SK-N-SH treated with all-trans-retinoic acid at 6 μM for 48 hours (cell line): ENCODE results near the gene TMEM62.

Experiments
- ATAC-seq: fragments of 200-7000 bp; cut with Tn5 transposase; 3 replicates; pipeline ENCODE4 v1.9.1; 2020; ENCODE audit warnings: mild to moderate bottlenecking, moderate library complexity
- ARNTL ChIP-seq: fragments of 450-650 bp; formaldehyde crosslinking; IDR thresholded peaks from 2 replicates; pipeline ENCODE4 v1.5.0; 2020; ENCODE audit warnings: low read depth, mild to moderate bottlenecking, moderate library complexity, borderline replicate concordance
- CREB5 ChIP-seq: fragments of 250-450 bp; sonication (Bioruptor Pico); IDR thresholded peaks from 2 replicates; pipeline ENCODE4 v1.5.1; 2020; ENCODE audit warnings: low read depth, mild to moderate bottlenecking, moderate library complexity
- CSDC2 ChIP-seq: fragments of 250-450 bp; sonication (Bioruptor Pico); IDR thresholded peaks from 2 replicates; pipeline ENCODE4 v1.5.0; 2020; ENCODE audit warnings: mild to moderate bottlenecking, moderate library complexity
- ESRRG ChIP-seq: fragments of 250-450 bp; sonication (Bioruptor Pico); IDR thresholded peaks from 2 replicates; pipeline ENCODE4 v1.6.1; 2021; ENCODE audit warnings: mild to moderate bottlenecking
- GLIS3 ChIP-seq: fragments of 250-450 bp; sonication (Bioruptor Pico); IDR thresholded peaks from 2 replicates; pipeline ENCODE4 v1.5.0; 2020; ENCODE audit warnings: mild to moderate bottlenecking, moderate library complexity
- ISL1 ChIP-seq: fragments of 250-450 bp; sonication (Bioruptor Pico); IDR thresholded peaks from 2 replicates; pipeline ENCODE4 v2.1.2; 2022; ENCODE audit warnings: mild to moderate bottlenecking, moderate library complexity
- OSR1 ChIP-seq: fragments of 250-450 bp; sonication (Bioruptor Pico); IDR thresholded peaks from 2 replicates; pipeline ENCODE4 v1.8.0; 2022; ENCODE audit warnings: moderate library complexity, mild to moderate bottlenecking, inconsistent platforms
- PPARA ChIP-seq: fragments of 250-450 bp; sonication (Bioruptor Pico); IDR thresholded peaks from 2 replicates; pipeline ENCODE4 v1.5.0; 2020; ENCODE audit warnings: mild to moderate bottlenecking, borderline replicate concordance
- RARB ChIP-seq: fragments of 250-450 bp; sonication (Bioruptor Pico); IDR thresholded peaks from 2 replicates; pipeline ENCODE4 v1.8.0; 2021; ENCODE audit warnings: mild to moderate bottlenecking, moderate library complexity
- SNAI2 ChIP-seq: fragments of 250-450 bp; sonication (Bioruptor Pico); IDR thresholded peaks from 2 replicates; pipeline ENCODE4 v1.5.0; 2020; ENCODE audit warnings: mild to moderate bottlenecking, moderate library complexity
- TCF4 ChIP-seq: fragments of 250-450 bp; sonication (Bioruptor Pico); IDR thresholded peaks from 2 replicates; pipeline ENCODE4 v1.8.0; 2021; ENCODE audit warnings: mild to moderate bottlenecking, moderate library complexity, borderline replicate concordance
- TOX ChIP-seq: fragments of 250-450 bp; sonication (Bioruptor Pico); IDR thresholded peaks from 2 replicates; pipeline ENCODE4 v1.8.0; 2021; ENCODE audit warnings: mild to moderate bottlenecking, moderate library complexity, borderline replicate concordance
- TSHZ2 ChIP-seq: fragments of 250-450 bp; sonication (Bioruptor Pico); IDR thresholded peaks from 2 replicates; pipeline ENCODE4 v1.5.0; 2020; ENCODE audit warnings: mild to moderate bottlenecking, moderate library complexity
- ZC3H10 ChIP-seq: fragments of 250-450 bp; sonication (Bioruptor Pico); IDR thresholded peaks from 2 replicates; pipeline ENCODE4 v1.5.1; 2021; ENCODE audit warnings: mild to moderate bottlenecking, moderate library complexity
- ZFP3 ChIP-seq: fragments of 250-450 bp; sonication (Bioruptor Pico); IDR thresholded peaks from 2 replicates; pipeline ENCODE4 v1.5.0; 2020; ENCODE audit warnings: mild to moderate bottlenecking, moderate library complexity
- ZFP30 ChIP-seq: fragments of 450-650 bp; formaldehyde crosslinking; IDR thresholded peaks from 2 replicates; pipeline ENCODE4 v1.5.0; 2022; ENCODE audit warnings: mild to moderate bottlenecking, moderate library complexity
- ZNF565 ChIP-seq: fragments of 450-650 bp; formaldehyde crosslinking; conservative IDR thresholded peaks from 2 replicates; pipeline ENCODE4 v1.5.0; 2020; ENCODE audit warnings: low read depth, mild to moderate bottlenecking, moderate library complexity
- ZNF8 ChIP-seq: fragments of 450-650 bp; formaldehyde crosslinking; IDR thresholded peaks from 2 replicates; pipeline ENCODE4 v1.5.0; 2020; ENCODE audit warnings: mild to moderate bottlenecking, moderate library complexity
- TF ChIP-seq, protein P1 (sequence below): fragments of 250-450 bp; sonication (Bioruptor Pico); IDR thresholded peaks from 2 replicates; pipeline ENCODE4 v1.5.1; 2021; ENCODE audit warnings: mild to moderate bottlenecking, moderate library complexity

TMEM62 gene

DNA sequence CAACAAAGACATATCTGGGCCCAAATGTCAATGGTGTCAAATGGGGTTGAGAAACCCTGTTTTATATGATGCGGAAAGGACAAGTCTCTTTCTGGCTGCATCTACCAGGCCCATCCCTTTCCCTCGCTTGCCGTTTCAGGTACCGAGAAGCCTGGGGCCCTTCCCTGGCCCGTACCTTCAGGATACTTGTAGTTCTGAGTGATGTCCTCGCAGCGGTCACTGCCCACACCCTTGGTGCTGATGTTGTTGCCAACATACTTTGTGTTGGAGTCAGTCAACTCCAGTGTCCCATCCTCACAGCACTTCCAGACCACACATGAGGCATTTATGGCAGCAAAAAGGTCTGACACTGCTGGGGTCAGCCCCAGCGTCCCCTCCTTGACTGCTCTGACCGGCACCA lies 73.6 kb downstream of the TMEM62 start:
- ATAC-seq = no peak
- no peak for TF ChIP-seq ISL1 (CRISPR knock-in tag)
- TF ChIP-seq CREB5 = no peak
- TF ChIP-seq ZNF565 = no peak
- TF ChIP-seq ZNF8 (CRISPR knock-in tag) = no peak
- no peak for TF ChIP-seq ESRRG (CRISPR knock-in tag)
- no peak for TF ChIP-seq PPARA (CRISPR knock-in tag)
- TF ChIP-seq ZFP3 (CRISPR knock-in tag) = no peak
- no peak for TF ChIP-seq OSR1 (CRISPR knock-in tag)
- no peak for TF ChIP-seq TOX (CRISPR knock-in tag)
- TF ChIP-seq TCF4 (CRISPR knock-in tag) = no peak
- no peak for TF ChIP-seq RARB (CRISPR knock-in tag)
- no peak for TF ChIP-seq ZC3H10 (CRISPR knock-in tag)
- TF ChIP-seq SNAI2 = no peak
- no peak for TF ChIP-seq CSDC2

- ATAC-seq = no peak
- TF ChIP-seq TSHZ2 (CRISPR knock-in tag) (no peak), CREB5 (no peak), ARNTL (CRISPR knock-in tag) (no peak), RARB (CRISPR knock-in tag) (no peak), TOX (CRISPR knock-in tag) (no peak), ESRRG (CRISPR knock-in tag) (no peak), ISL1 (CRISPR knock-in tag) (no peak), ZFP30 (CRISPR knock-in tag) (no peak), GLIS3 (CRISPR knock-in tag) (no peak), ZNF8 (CRISPR knock-in tag) (no peak), TCF4 (CRISPR knock-in tag) (no peak), PPARA (CRISPR knock-in tag) (no peak), ZC3H10 (CRISPR knock-in tag) (no peak), CSDC2 (no peak)
- TF ChIP-seq, protein P1, sequence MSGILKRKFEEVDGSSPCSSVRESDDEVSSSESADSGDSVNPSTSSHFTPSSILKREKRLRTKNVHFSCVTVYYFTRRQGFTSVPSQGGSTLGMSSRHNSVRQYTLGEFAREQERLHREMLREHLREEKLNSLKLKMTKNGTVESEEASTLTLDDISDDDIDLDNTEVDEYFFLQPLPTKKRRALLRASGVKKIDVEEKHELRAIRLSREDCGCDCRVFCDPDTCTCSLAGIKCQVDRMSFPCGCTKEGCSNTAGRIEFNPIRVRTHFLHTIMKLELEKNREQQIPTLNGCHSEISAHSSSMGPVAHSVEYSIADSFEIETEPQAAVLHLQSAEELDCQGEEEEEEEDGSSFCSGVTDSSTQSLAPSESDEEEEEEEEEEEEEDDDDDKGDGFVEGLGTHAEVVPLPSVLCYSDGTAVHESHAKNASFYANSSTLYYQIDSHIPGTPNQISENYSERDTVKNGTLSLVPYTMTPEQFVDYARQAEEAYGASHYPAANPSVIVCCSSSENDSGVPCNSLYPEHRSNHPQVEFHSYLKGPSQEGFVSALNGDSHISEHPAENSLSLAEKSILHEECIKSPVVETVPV (CRISPR knock-in tag) = no peak
Measured at GRCh38 chr15:43208052-43209002, 74.9 kb downstream of the TMEM62 start.

DNA sequence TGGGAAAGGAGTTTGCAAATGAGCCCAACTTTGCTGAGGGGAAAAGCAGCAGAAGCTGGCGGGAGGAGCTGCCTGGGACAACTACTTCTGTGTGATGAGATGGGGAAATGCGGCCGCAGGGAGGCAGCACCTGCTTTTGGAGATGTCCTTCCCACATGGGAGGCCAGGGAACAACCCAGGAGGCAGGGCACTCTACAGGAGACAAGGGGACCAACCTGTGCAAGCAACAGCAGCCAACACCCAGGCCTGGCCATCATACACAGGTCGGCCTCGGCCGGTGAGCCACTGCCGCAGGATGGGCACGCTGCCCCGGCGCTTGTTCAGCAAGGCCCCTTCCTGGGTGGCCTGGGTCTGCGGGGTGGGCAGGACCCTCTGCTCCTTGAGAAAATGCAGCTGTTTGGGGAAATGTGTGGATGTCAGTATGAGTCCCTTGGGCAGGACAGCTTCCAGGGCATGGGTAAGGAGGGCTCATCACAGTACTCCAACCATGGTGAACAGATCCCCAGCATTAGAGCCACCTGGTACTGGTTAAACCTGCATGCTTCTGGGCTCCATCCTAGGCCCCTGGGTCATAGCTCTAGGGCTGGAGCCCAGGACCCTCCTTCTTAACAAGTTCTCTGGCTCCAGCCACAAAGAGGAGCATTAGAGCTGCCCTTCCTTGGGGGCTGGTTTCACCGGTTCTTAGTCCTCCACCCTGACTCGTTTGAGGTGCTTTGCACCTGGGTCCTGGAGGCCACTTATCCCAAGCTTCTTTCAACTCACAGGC lies 75.9 kb downstream of the TMEM62 start:
- no peak for ATAC-seq
- TF ChIP-seq CREB5 = no peak
- TF ChIP-seq OSR1 (CRISPR knock-in tag) = no peak
- TF ChIP-seq ESRRG (CRISPR knock-in tag) = no peak
- TF ChIP-seq ZC3H10 (CRISPR knock-in tag) = no peak
- TF ChIP-seq CSDC2 = no peak
- no peak for TF ChIP-seq ZNF8 (CRISPR knock-in tag)
- no peak for TF ChIP-seq TCF4 (CRISPR knock-in tag)
